K562 (cell line): ENCODE measurements around the gene CLIP2. TPM values are rescaled to one million over a fixed set of nuclear protein-coding genes. Genes with fewer than 3 reads are reported as not detected.

Experiments
- ATAC-seq: fragments of 200-7000 bp; cut with Tn5 transposase; 3 replicates; pipeline ENCODE4 v1.9.1; 2020; ENCODE audit warnings: moderate library complexity
- BruUV-seq: library from RNA; stranded (reverse); fragments of 400-500 nt; replicated peaks from 2 replicates; lab custom pipeline; 2021; lab: Mats Ljungman, UMichigan
- CTCF ChIA-PET: fragments of 300-600 bp; formaldehyde crosslinking; extraction: SDS; loops from one replicate; lab custom pipeline; 2021; ENCODE audit warnings: low intra/inter-chr PET ratio; lab: Yijun Ruan, JAX
- POLR2A ChIA-PET: fragments of 300-600, 350-650 bp; sonication (Branson Sonifier 250); formaldehyde crosslinking; extraction: SDS; loops from one replicate; lab custom pipeline; 2021; ENCODE audit warnings: antibody characterized with exemption, inconsistent platforms; lab: Yijun Ruan, JAX
- DNase-seq, 4 experiments: peaks; one replicate each; pipeline versions ENCODE4 v3.0.0 to v3.0.0-alpha.2; 2011 to 2018; ENCODE audit warnings: low spot score in 3 of 4, mixed read lengths in 3 of 4; ENCODE audit errors: extremely low read depth in 1 of 4
- FAIRE-seq: peaks from 2 replicates; lab custom pipeline; 2011; peaks lifted over from hg19 to GRCh38; lab: Jason Lieb, UNC
- H2AFZ ChIP-seq: 2 replicates; pipeline ENCODE4 v1.6.0; 2011; ENCODE audit warnings: low read depth, low read length, control low read depth, inconsistent platforms
- H3K27ac ChIP-seq: fragments of 200-600 bp; 3 replicates; pipeline ENCODE4 v1.8.0; 2011; ENCODE audit warnings: low read depth, mild to moderate bottlenecking, control low read depth, inconsistent platforms, low read length, moderate library complexity, mixed read lengths; ENCODE audit errors: extremely low read depth
- H3K27me3 ChIP-seq, 2 experiments: fragments of 300-600 bp in 1 of 2; 2 replicates in 1 of 2; 3 replicates in 1 of 2; pipeline versions ENCODE4 v1.6.0 to v1.8.0; 2011; ENCODE audit warnings: inconsistent platforms in 2 of 2, low read length in 2 of 2, mild to moderate bottlenecking in 1 of 2, mixed read lengths in 1 of 2, moderate library complexity in 1 of 2; ENCODE audit not compliant: control insufficient read depth in 2 of 2, insufficient read depth in 2 of 2
- H3K36me3 ChIP-seq: fragments of 300-600 bp; 3 replicates; pipeline ENCODE4 v1.8.0; 2011; ENCODE audit warnings: mild to moderate bottlenecking, low read length, inconsistent platforms; ENCODE audit not compliant: control insufficient read depth, insufficient read depth
- H3K4me1 ChIP-seq, 2 experiments: fragments of 200-600 bp in 1 of 2; replicated peaks in 1 of 2; 2 replicates in 1 of 2; 3 replicates in 1 of 2; pipeline versions ENCODE4 v1.5.1 to v1.8.0; 2011; ENCODE audit warnings: inconsistent platforms in 2 of 2, low read length in 2 of 2, mild to moderate bottlenecking in 1 of 2, mixed read lengths in 1 of 2, moderate library complexity in 1 of 2; ENCODE audit not compliant: control insufficient read depth in 2 of 2, insufficient read depth in 2 of 2
- H3K4me2 ChIP-seq: 2 replicates; pipeline ENCODE4 v1.6.1; 2011; ENCODE audit warnings: low read length, control low read depth, inconsistent platforms, mixed read lengths; ENCODE audit not compliant: insufficient read depth
- H3K4me3 ChIP-seq: fragments of 200-600 bp; sonication (generic), shearing (Covaris generic); 2 replicates; pipeline ENCODE4 v1.5.1; 2016; ENCODE audit warnings: control low read depth, inconsistent platforms
- H3K79me2 ChIP-seq: fragments of 200-600 bp; 3 replicates; pipeline ENCODE4 v1.8.0; 2011; ENCODE audit warnings: low read length, inconsistent platforms; ENCODE audit not compliant: control insufficient read depth, insufficient read depth
- H3K9ac ChIP-seq, 2 experiments: 2 replicates each; pipeline versions ENCODE4 v1.6.0 to v1.6.1; 2011; ENCODE audit warnings: low read depth in 2 of 2, low read length in 2 of 2, control low read depth in 1 of 2, inconsistent platforms in 1 of 2, mild to moderate bottlenecking in 1 of 2, mixed read lengths in 1 of 2; ENCODE audit not compliant: insufficient read depth in 1 of 2
- H3K9me1 ChIP-seq: one replicate; pipeline ENCODE4 v1.6.0; 2011; ENCODE audit warnings: inconsistent platforms, mild to moderate bottlenecking, low read length, moderate library complexity; ENCODE audit not compliant: control insufficient read depth, insufficient read depth
- H3K9me3 ChIP-seq: replicated peaks from 2 replicates; pipeline ENCODE4 v1.5.1; 2011; ENCODE audit warnings: low read depth, low read length, inconsistent platforms; ENCODE audit not compliant: control insufficient read depth, insufficient read depth
- H4K20me1 ChIP-seq: replicated peaks from 2 replicates; pipeline ENCODE4 v1.6.1; 2011; ENCODE audit warnings: low read length, inconsistent platforms, mixed read lengths; ENCODE audit not compliant: control insufficient read depth, insufficient read depth
- ARID1B ChIP-seq: fragments of 450-650 bp; IDR thresholded peaks from 2 replicates; pipeline ENCODE4 v1.6.1; 2016; ENCODE audit warnings: antibody characterized with exemption, mild to moderate bottlenecking, inconsistent platforms
- BCOR ChIP-seq: fragments of 450-650 bp; IDR thresholded peaks from 2 replicates; pipeline ENCODE4 v1.6.1; 2016
- BHLHE40 ChIP-seq: IDR thresholded peaks from 2 replicates; pipeline ENCODE4 v1.6.1; 2011; ENCODE audit warnings: low read length, improper control_type of control experiment
- CBX3 ChIP-seq, 2 experiments: IDR thresholded peaks; 1 replicate in 1 of 2; 2 replicates in 1 of 2; pipeline ENCODE4 v1.6.1; 2012; ENCODE audit warnings: inconsistent platforms in 2 of 2, low read length in 2 of 2, borderline replicate concordance in 1 of 2, control low read depth in 1 of 2
- CEBPB ChIP-seq: fragments of 450-650 bp; IDR thresholded peaks from 2 replicates; pipeline ENCODE4 v1.6.1; 2016; ENCODE audit warnings: missing genetic modification characterization, missing compliant biosample characterization
- E2F3 ChIP-seq: fragments of 250-450 bp; sonication (Bioruptor Pico); IDR thresholded peaks from 2 replicates; pipeline ENCODE4 v1.4.0; 2020; ENCODE audit warnings: mild to moderate bottlenecking
- ESRRB ChIP-seq: fragments of 250-450 bp; sonication (Bioruptor Pico); IDR thresholded peaks from 2 replicates; pipeline ENCODE4 v1.5.0; 2020; ENCODE audit warnings: mild to moderate bottlenecking, moderate library complexity, borderline replicate concordance
- FOSL1 ChIP-seq: fragments of 200-800 bp; sonication (Bioruptor generic); conservative IDR thresholded peaks from 2 replicates; pipeline ENCODE4 v1.6.1; 2016; ENCODE audit warnings: missing genetic modification characterization, missing compliant biosample characterization
- GATA2 ChIP-seq: sonication (generic); formaldehyde crosslinking; IDR thresholded peaks from 2 replicates; pipeline ENCODE4 v1.4.0; 2020; ENCODE audit warnings: mild to moderate bottlenecking, missing genetic modification reagents
- HDAC2 ChIP-seq: fragments of 450-650 bp; IDR thresholded peaks from 2 replicates; pipeline ENCODE4 v1.6.1; 2016; ENCODE audit warnings: mild to moderate bottlenecking
- JUN ChIP-seq, 2 experiments: sonication (generic) in 1 of 2; formaldehyde crosslinking in 1 of 2; IDR thresholded peaks; 2 replicates each; pipeline versions ENCODE4 v1.6.1 to v1.8.0; 2012 to 2022; ENCODE audit warnings: borderline replicate concordance in 2 of 2, mild to moderate bottlenecking in 2 of 2, improper control_type of control experiment in 1 of 2, low read depth in 1 of 2, low read length in 1 of 2, missing genetic modification reagents in 1 of 2
- KDM1A ChIP-seq, 2 experiments: fragments of 450-650 bp; IDR thresholded peaks; 2 replicates each; pipeline ENCODE4 v1.6.1; 2016; ENCODE audit warnings: mild to moderate bottlenecking in 2 of 2
- MTF1 ChIP-seq: fragments of 250-450 bp; sonication (Bioruptor Pico); IDR thresholded peaks from 2 replicates; pipeline ENCODE4 v1.9.0; 2021; ENCODE audit warnings: moderate library complexity, mild to moderate bottlenecking, inconsistent platforms, borderline replicate concordance
- NFIX ChIP-seq: fragments of 250-450 bp; sonication (Bioruptor Pico); IDR thresholded peaks from 2 replicates; pipeline ENCODE4 v1.4.0; 2020; ENCODE audit warnings: low read depth, mild to moderate bottlenecking, moderate library complexity
- PRMT5 ChIP-seq: sonication (generic); formaldehyde crosslinking; IDR thresholded peaks from 2 replicates; pipeline ENCODE4 v1.5.0; 2020; ENCODE audit warnings: missing genetic modification reagents
- RAD51 ChIP-seq: fragments of 450-650 bp; IDR thresholded peaks from 2 replicates; pipeline ENCODE4 v1.7.1; 2016; ENCODE audit warnings: low read depth, mild to moderate bottlenecking, borderline replicate concordance
- SLC30A9 ChIP-seq: fragments of 250-450 bp; sonication (Bioruptor Pico); IDR thresholded peaks from 2 replicates; pipeline ENCODE4 v1.8.0; 2022; ENCODE audit warnings: mild to moderate bottlenecking, moderate library complexity
- XRCC5 ChIP-seq: fragments of 200-400 bp; formaldehyde crosslinking; IDR thresholded peaks from 2 replicates; pipeline ENCODE4 v1.6.1; 2017; ENCODE audit warnings: low read depth, mild to moderate bottlenecking, low read length
- ZNF41 ChIP-seq: fragments of 250-450 bp; sonication (Bioruptor Pico); conservative IDR thresholded peaks from 2 replicates; pipeline ENCODE4 v1.4.0; 2020; ENCODE audit warnings: mild to moderate bottlenecking
- WGBS: fragments of 100-300 bp; shearing (Covaris generic); methylation state at CpG from one replicate; pipeline ENCODE4 v1.1.6; 2016; ENCODE audit warnings: low coverage, mixed read lengths; ENCODE audit not compliant: insufficient coverage; ENCODE audit errors: missing lambda C conversion rate; 5-methylcytosine and 5-hydroxymethylcytosine counted together
- in situ Hi-C: fragments of 300-500 bp; cut with MboI; formaldehyde crosslinking; loops from 4 replicates; pipeline ENCODE4 v1.15.0; 2018; ENCODE audit warnings: inconsistent platforms, mixed read lengths
- intact Hi-C: fragments of 100-400 bp; cut with micrococcal nuclease; formaldehyde crosslinking; loops from 2 replicates; pipeline ENCODE4 v1.14.2; 2022
- polyA plus RNA-seq, 8 experiments: library from polyadenylated mRNA; depleted of rRNA in 4 of 8; stranded (reverse) in 5 of 8; unstranded in 3 of 8; fragments of >200 nt; fragmentation: Nextera tagmentation in 2 of 8; fragmentation: Illumina TruSeq in 1 of 8; extraction: Ambion mirVana in 2 of 8; extraction: Trizol in 1 of 8; gene quantifications; 2 replicates each; pipeline versions ENCODE4 v1.2.1 to v1.2.3, GENCODE V29; 2011 to 2014; ENCODE audit warnings: inconsistent platforms in 1 of 8, missing spikeins in 1 of 8
- total RNA-seq, 7 experiments: library from RNA; depleted of rRNA in 6 of 7; stranded (reverse); fragments of >200 nt in 6 of 7; fragmentation: Illumina TruSeq in 2 of 7; extraction: Trizol in 2 of 7; gene quantifications; 2 replicates each; pipeline versions ENCODE4 v1.2.1 to v1.2.3, GENCODE V29; 2011 to 2021; ENCODE audit warnings: low replicate concordance in 1 of 7
- TF ChIP-seq, protein P1 (sequence below): sonication (generic); formaldehyde crosslinking; IDR thresholded peaks from 2 replicates; pipeline ENCODE4 v1.5.0; 2020; ENCODE audit warnings: missing genetic modification reagents

CLIP2 gene
- total and polyA plus RNA-seq, 9 of the 15 experiments (the other 6 are each of a cell fraction or from before 2014, with no cell fraction given) = 0.07 to 5.4 (median 2.1) TPM

- no peak for TF ChIP-seq BHLHE40
- no peak for TF ChIP-seq PRMT5 (CRISPR knock-in tag)
- TF ChIP-seq HDAC2 = 0 out of 2 replicates have a peak, but pooled peaks have one; percentile 43
Measured at GRCh38 chr7:74287303-74288033, 1.7 kb upstream of the CLIP2 start (continued).

DNA sequence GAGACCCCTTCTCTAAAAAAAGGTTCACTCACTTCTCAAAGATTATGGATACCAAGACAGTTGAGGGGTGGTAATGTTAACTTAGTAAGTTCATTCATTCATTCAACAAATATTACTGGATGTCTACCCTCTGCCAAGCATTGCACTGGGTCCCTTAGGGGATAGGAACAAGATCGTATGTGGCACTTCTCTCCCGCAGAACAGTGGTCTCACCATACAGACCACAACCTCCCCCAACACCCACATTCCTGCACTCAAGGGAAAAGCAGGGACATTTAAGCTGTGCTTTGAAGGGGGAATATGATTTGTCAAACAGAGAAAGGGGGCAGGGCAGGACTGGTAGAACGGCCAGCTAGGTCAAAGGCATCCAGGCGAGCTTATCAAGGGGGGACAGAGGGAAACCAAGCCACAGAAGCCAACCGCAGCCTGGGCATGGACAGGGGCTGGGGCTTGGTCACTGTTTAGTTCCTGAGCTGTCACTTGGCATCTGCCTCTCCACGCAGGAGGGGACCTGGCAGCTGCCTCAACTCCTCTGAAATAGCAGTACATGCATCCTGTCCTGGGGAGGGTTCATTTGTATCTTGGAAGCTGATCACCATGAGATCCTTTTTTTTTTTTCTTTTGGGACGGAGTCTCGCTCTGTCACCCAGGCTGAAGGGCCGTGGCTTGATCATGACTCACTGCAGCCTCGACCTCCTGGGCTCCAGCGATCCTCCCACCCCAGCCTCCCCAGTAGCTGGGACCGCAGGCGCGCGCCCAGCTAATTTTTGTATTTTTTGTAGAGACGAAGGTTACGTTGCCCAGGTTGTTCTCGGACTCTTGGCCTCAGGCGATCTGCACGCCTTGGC is 949 bp upstream of the CLIP2 start:
- intact Hi-C loops (no loop called here), in situ Hi-C loops (no loop called here)
- peak overlapping the region; percentile 99 for H3K4me2 ChIP-seq
- FAIRE-seq (peak; percentile 57), DNase-seq (peak in 3 of 4 experiments; percentile 56 to 62 (median 56)), ATAC-seq (peak; percentile 13)
- BruUV-seq = no TSS peak
- H3K4me3 ChIP-seq = peak overlapping the region; percentile 41; the same call in 1 of the 2 replicates
- H3K9me1 ChIP-seq = no peaks in the 10 kb centered on the region
- no peaks in the 10 kb centered on the region; the same call in 1 of the 2 replicates for H4K20me1 ChIP-seq
- peaks cover 26 to 32% of the 10 kb centered on the region in 2 experiments for H3K4me1 ChIP-seq
- WGBS = 10% methylated on average over 20 of the region's 20 CpGs
- peak overlapping the region; percentile 99 for H2AFZ ChIP-seq
- H3K36me3 ChIP-seq = no peaks in the 10 kb centered on the region
- no peaks in the 10 kb centered on the region for H3K9me3 ChIP-seq
- ChIA-PET CTCF (no interaction called here), POLR2A (interaction anchor here (0.6 to 1.4 kb wide), 5 partner anchors 9 to 126 kb away, joined by 3 to 8 read pairs (median 5); no protein-coding TSS in a partner anchor)
- H3K27me3 ChIP-seq = peaks cover 3 to 19% of the 10 kb centered on the region in 2 experiments; a peak in 4 of 5 replicates
- H3K79me2 ChIP-seq = no peaks in the 10 kb centered on the region
- H3K9ac ChIP-seq = peak overlapping the region in 1 of 2 experiments; percentile 86; a peak in 2 of 4 replicates
- H3K27ac ChIP-seq = no peak overlapping the region
- TF ChIP-seq, protein P1, sequence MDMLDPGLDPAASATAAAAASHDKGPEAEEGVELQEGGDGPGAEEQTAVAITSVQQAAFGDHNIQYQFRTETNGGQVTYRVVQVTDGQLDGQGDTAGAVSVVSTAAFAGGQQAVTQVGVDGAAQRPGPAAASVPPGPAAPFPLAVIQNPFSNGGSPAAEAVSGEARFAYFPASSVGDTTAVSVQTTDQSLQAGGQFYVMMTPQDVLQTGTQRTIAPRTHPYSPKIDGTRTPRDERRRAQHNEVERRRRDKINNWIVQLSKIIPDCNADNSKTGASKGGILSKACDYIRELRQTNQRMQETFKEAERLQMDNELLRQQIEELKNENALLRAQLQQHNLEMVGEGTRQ = no peak
- TF ChIP-seq MTF1 (CRISPR knock-in tag) (no peak), E2F3 (no peak), CBX3 (IDR thresholded peaks at IDR 0.05; ENCODE audit: borderline replicate concordance in 1 of 2, low read length in 2 of 2) (peak in 1 of 2 experiments; percentile 20; a peak in 1 of 3 replicates), RAD51 (no peak), JUN (IDR thresholded peaks at IDR 0.05; ENCODE audit: borderline replicate concordance, low read depth, low read length) (peak; percentile 74; the same call in 1 of the 2 replicates), JUN (CRISPR knock-in tag; IDR thresholded peaks at IDR 0.05; ENCODE audit: borderline replicate concordance) (no peak), CEBPB (no peak), KDM1A (IDR thresholded peaks at IDR 0.05) (peak in 1 of 2 experiments; percentile 42; a peak in 1 of 4 replicates), XRCC5 (0 out of 2 replicates have a peak, but pooled peaks have one; percentile 9), BCOR (peak; percentile 85), ZNF41 (CRISPR knock-in tag) (no peak), NFIX (no peak), FOSL1 (peak; percentile 86), ESRRB (CRISPR knock-in tag) (no peak), ARID1B (peak; percentile 69), GATA2 (CRISPR knock-in tag) (peak; percentile 6; the same call in 1 of the 2 replicates), SLC30A9 (no peak)
